Measurements from ENCODE around the gene EPHA6.

The EPHA6 gene

DNA sequence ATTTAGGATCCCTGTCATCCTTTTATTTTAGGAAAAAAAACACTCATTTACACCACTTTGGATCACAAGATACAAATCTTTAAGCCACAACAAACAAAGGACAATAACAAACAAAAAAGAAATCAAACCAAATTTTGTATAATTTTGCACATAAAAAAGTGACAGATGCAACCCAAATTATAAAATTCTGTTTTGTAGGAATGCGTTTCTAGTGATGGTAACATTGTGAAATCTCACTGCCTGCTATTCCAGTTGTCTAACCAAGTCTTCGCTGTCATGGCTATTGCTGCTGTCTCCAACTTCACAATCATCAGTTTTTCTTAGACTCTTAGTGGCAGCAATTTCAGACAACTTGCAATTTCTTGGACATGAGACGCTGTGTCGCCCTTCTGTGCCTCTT, 891.8 kb downstream of the EPHA6 start:
- DNase-seq (ENCODE audit: low spot score), result no peak

DNA sequence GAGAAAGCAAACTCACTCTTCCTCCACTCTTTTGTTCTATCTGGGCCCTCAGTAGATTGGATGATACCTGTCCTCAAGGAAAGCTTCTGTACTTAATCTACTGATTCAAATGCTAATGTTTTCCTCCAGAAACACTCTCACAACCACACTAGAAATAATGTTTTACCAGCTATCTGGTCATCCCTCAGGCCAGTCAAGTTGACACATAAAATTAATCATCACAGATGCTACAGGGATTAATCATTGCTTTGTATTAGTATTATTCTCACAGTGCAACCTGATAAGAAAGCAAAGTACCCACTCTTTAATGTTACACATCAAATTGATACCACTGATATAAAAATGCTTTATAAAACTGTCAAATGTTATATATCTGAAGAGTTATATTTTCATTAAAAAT, 897.3 kb downstream of the EPHA6 start:
- DNase-seq (ENCODE audit: low spot score), result no peak

GRCh38 chr3:97712919-97713318, 898.5 kb downstream of the EPHA6 start:
- DNase-seq (ENCODE audit: low spot score), result no peak

- DNase-seq (ENCODE audit: low spot score), result no peak
Measured at GRCh38 chr3:97713634-97714033, 899.2 kb downstream of the EPHA6 start.

- DNase-seq (ENCODE audit: low spot score), result peak; percentile 70
Measured at GRCh38 chr3:97719156-97719821, 904.9 kb downstream of the EPHA6 start.

GRCh38 chr3:97720417-97720816, 906.0 kb downstream of the EPHA6 start:
- no peak for DNase-seq (ENCODE audit: low spot score)

GRCh38 chr3:97721446-97721845, 907.1 kb downstream of the EPHA6 start:
- DNase-seq (ENCODE audit: low spot score), result no peak

- DNase-seq (ENCODE audit: low spot score), result no peak
Measured at GRCh38 chr3:97736928-97737327, 922.5 kb downstream of the EPHA6 start.

- DNase-seq (ENCODE audit: low spot score), result no peak
Measured at GRCh38 chr3:97738761-97739160, 924.4 kb downstream of the EPHA6 start.

DNA sequence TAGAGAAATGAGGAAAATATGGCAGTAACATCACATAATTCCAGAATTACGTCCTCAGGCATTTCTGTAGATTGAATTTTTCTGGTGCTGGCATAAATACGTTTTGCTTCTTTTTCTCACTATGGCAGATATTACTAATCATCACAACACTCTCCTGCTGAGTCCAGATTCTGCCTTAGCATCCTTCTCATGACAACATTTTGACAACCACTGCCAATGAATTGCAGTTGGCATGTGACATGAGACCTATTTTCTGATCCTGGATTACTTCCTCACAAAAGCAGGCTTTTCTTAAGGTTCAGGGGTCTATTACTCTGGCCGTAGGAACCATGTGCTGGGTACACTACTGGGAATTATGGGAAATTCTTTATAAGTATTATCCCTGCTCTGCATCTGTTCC, 927.6 kb downstream of the EPHA6 start:
- no peak for DNase-seq (ENCODE audit: low spot score)

GRCh38 chr3:97744289-97744688, 929.9 kb downstream of the EPHA6 start:
- no peak for DNase-seq (ENCODE audit: low spot score)

DNA sequence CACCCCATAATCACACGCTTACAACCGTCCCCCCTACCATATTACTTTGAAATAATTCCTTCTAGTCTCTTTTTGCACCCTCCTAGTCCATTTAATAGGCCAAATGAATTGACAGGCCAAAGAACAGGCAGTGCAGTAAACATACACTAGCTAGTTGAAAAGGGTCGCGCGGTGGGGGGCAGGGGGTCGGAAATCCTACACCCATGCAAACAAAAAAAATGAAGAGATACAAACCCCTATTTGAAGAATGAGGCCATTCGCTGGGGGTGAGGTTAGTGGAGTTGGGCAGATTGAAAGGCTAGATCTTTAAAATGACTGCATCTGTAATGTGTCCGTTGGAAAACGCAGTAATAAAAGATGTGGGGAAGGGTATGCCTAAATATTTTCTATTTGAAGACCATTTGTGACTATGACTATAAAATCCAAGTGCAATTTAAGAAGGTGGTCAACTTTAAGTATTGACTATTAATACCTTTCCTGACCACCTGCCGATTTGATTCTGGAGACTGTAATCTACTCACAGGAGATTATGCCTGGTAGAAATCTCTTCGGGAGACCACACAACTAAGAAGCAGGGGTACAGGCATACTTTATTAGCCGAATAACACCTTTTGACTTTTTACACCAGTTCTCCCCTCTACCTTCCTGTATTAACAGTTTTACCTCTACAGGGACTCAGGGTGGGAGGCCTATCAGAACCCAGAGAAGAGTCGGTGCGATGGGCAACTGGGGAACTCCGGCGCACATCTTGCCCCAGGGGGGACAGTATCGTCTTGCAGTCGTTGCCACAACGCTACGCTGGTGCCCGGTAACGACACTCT, 949.4 kb downstream of the EPHA6 start:
- no peak for DNase-seq (ENCODE audit: low spot score)

DNA sequence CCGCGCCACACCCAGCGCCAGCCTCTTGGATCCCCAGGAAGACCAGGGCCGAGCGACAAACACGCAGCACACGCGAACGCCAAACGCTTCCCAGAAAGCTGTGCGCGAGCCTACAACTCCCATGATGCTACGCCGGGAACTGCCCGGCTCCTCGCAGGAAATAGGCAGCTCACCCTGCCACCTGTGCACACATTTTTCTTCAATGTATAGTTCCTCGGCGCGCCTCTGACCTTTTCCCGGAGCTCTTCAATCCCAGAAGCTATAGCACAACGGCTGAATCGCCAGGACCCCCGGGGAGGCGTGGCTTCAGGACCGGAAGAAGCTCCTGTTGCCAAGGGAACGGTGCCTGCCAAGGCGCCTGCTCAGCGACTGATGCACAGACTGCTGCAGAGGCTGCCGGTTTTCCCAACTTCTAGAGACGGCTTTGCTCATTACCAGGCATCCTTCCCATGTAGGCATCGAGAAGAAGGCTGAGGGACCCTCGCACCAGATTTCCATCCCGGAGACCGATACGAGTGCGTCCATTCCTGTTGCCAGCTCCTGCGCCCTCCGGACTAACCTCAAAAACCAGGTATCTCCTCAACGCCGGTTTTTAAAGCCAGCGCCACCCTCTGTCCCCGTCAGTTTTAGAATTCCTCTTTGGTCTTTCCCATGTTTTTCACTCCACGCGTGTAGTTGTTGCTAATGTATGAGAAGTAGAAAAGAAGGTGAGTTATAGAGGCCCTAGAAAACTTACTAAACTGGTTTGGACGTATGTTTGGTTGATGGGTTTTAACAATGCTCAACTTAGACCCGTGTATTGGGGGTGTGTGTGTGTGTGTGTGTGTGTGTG, 950.2 kb downstream of the EPHA6 start, which contains the start of gene ARL6:
Gene ARL6 (plus strand): TSS at position 352 of the 832 bp plus-strand sequence. CDS start 3,350 bp downstream, outside the sequence.
- DNase-seq (ENCODE audit: low spot score), result peak; percentile 78

GRCh38 chr3:97765336-97765735, 950.9 kb downstream of the EPHA6 start:
- DNase-seq (ENCODE audit: low spot score), result no peak

DNA sequence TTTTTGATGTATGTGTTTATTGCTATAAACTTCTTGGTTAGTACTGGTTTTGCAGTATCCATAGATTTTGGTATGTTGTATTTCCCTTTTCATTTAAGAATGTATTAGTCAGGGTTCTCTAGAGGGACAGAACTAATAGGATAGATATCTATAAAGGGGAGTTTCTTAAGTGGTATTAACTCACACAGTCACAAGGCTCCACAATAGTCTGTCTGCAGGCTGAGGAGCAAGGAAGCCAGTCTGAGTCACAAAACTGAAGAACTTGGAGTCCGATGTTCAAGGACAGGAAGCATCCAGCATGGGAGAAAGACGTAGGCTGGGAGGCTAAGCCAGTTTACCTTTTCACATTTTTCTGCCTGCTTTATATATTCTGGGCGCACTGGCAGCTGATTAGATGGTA, 958.5 kb downstream of the EPHA6 start:
- DNase-seq (ENCODE audit: low spot score), result no peak

DNA sequence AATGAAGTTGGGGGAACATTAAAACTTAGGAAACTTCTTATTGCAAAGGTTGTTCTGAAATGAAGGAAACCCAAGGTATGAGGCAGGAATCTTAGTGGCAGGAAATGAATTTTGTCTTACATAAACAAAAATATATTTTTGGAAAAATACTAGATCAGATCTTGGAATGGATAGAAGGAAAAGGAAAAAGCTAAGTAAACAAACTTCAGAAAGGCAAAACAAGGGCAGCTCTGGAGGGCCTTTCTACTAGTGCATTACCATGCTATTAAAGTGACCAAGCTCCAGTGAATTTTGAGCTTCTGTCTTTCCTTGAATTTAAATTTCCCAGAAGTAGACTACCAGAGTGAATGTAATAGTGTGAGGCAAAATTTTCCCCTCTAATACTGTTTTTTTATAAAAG, 963.8 kb downstream of the EPHA6 start:
- DNase-seq (ENCODE audit: low spot score), result no peak

DNA sequence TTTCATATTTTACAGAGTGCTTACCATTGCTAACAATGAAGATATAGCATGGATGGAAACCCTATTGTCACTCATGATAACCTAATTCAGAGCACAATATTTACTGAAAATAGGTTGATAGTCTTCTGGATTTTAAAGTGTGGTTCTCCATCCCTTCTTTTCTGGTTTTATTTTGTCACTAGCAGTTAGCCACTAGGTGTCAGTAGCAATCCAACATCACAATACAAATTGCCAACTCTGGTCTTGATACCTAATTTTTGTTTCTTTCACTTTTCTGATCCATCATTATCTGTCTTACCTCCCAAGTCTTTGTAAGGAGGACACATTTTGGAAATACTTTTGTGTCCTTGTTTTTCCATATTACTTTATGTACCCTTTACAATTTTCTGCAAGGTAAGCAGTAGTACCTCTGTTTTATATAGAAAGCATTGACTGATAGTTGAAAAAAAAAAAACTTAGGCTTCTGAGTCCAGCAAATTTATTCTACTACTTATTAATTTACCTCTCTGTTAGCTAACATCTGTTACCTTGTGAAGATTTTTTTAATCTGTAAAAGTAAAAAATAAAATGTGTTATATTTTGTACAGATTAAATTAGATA, 979.1 kb downstream of the EPHA6 start:
- DNase-seq (ENCODE audit: low spot score), result peak; percentile 52

GRCh38 chr3:97795951-97796350, 981.6 kb downstream of the EPHA6 start:
- no peak for DNase-seq (ENCODE audit: low spot score)

All from kidney capillary endothelial cell (primary cell).